GM12878 (cell line): ENCODE measurements around the gene SEMA4D. TPM values are rescaled to one million over a fixed set of nuclear protein-coding genes. Genes with fewer than 3 reads are reported as not detected.

Experiments used
- ATAC-seq: fragments of 200-7000 bp; cut with Tn5 transposase; 3 replicates; pipeline ENCODE4 v1.9.1; 2020; ENCODE audit warnings: mild to moderate bottlenecking, moderate library complexity
- BruUV-seq: library from RNA; stranded (reverse); fragments of 400-500 nt; replicated peaks from 2 replicates; lab custom pipeline; 2021; lab: Mats Ljungman, UMichigan
- CTCF ChIA-PET: fragments of 300-600 bp; sonication (Branson Sonifier 250); formaldehyde crosslinking; extraction: SDS; loops from one replicate; lab custom pipeline; 2021; ENCODE audit warnings: inconsistent platforms; lab: Yijun Ruan, JAX
- POLR2A ChIA-PET: fragments of 350-600 bp; formaldehyde crosslinking; extraction: SDS; loops from one replicate; lab custom pipeline; 2021; ENCODE audit warnings: inconsistent platforms; lab: Charles Lee
- RAD21 ChIA-PET: fragments of 300-600 bp; sonication (Branson Sonifier 250); formaldehyde crosslinking; loops from one replicate; lab custom pipeline; 2023; ENCODE audit warnings: antibody characterized with exemption; ENCODE audit not compliant: unreplicated experiment; lab: Charles Lee
- SMC1A ChIA-PET: fragments of 300-600 bp; sonication (Branson Sonifier 250); formaldehyde crosslinking; loops from one replicate; lab custom pipeline; 2023; ENCODE audit not compliant: unreplicated experiment, uncharacterized antibody; lab: Charles Lee
- DNase-seq: peaks from one replicate; pipeline ENCODE4 v3.0.0-alpha.2; 2011; ENCODE audit warnings: low read depth, low spot score
- FAIRE-seq: peaks from 3 replicates; lab custom pipeline; 2011; peaks lifted over from hg19 to GRCh38; lab: Jason Lieb, UNC
- H2AFZ ChIP-seq: 2 replicates; pipeline ENCODE4 v1.6.0; 2011; ENCODE audit warnings: low read depth, low read length, control low read depth; ENCODE audit not compliant: control insufficient read depth
- H3K27ac ChIP-seq: 2 replicates; pipeline ENCODE4 v1.5.1; 2011; ENCODE audit warnings: control low read depth; ENCODE audit not compliant: control insufficient read depth, insufficient read depth
- H3K27me3 ChIP-seq, 2 experiments: replicated peaks in 1 of 2; 2 replicates each; pipeline versions ENCODE4 v1.6.0 to v1.6.1; 2011; ENCODE audit warnings: low read length in 1 of 2; ENCODE audit not compliant: control insufficient read depth in 2 of 2, insufficient read depth in 2 of 2
- H3K36me3 ChIP-seq, 2 experiments: 2 replicates each; pipeline ENCODE4 v1.5.1; 2011; ENCODE audit warnings: low read length in 1 of 2; ENCODE audit not compliant: control insufficient read depth in 2 of 2, insufficient read depth in 2 of 2
- H3K4me1 ChIP-seq: 2 replicates; pipeline ENCODE4 v1.6.1; 2011; ENCODE audit warnings: mild to moderate bottlenecking, low read length, moderate library complexity, mixed read lengths; ENCODE audit not compliant: control insufficient read depth, insufficient read depth
- H3K4me2 ChIP-seq: 2 replicates; pipeline ENCODE4 v1.6.0; 2011; ENCODE audit warnings: control low read depth; ENCODE audit not compliant: control insufficient read depth, insufficient read depth
- H3K4me3 ChIP-seq: fragments of 200-600 bp; sonication (generic); 2 replicates; pipeline ENCODE4 v1.5.1; 2016
- H3K79me2 ChIP-seq: 2 replicates; pipeline ENCODE4 v1.6.0; 2011; ENCODE audit warnings: low read length; ENCODE audit not compliant: control insufficient read depth, insufficient read depth
- H3K9ac ChIP-seq: 2 replicates; pipeline ENCODE4 v1.8.0; 2011; ENCODE audit warnings: low read length, control low read depth, mixed read lengths; ENCODE audit not compliant: control insufficient read depth, insufficient read depth
- H3K9me3 ChIP-seq: replicated peaks from 3 replicates; pipeline ENCODE4 v1.5.1; 2011; ENCODE audit warnings: mild to moderate bottlenecking, low read length; ENCODE audit not compliant: control insufficient read depth, insufficient read depth
- H4K20me1 ChIP-seq: 2 replicates; pipeline ENCODE4 v1.6.0; 2011; ENCODE audit not compliant: control insufficient read depth, insufficient read depth
- BCL3 ChIP-seq: IDR thresholded peaks from 2 replicates; pipeline ENCODE4 v1.6.1; 2011; ENCODE audit warnings: borderline replicate concordance, low read depth, mild to moderate bottlenecking, moderate library complexity, low read length; ENCODE audit not compliant: insufficient read depth, poor library complexity, severe bottlenecking
- CHD1 ChIP-seq: IDR thresholded peaks from 2 replicates; pipeline ENCODE4 v1.6.1; 2012; ENCODE audit warnings: low read depth, low read length, improper control_type of control experiment
- CREM ChIP-seq: IDR thresholded peaks from 2 replicates; pipeline ENCODE4 v1.6.1; 2014; ENCODE audit warnings: antibody characterized with exemption, low read depth
- E2F4 ChIP-seq: IDR thresholded peaks from 2 replicates; pipeline ENCODE4 v1.6.1; 2012; ENCODE audit warnings: low read depth, low read length, improper control_type of control experiment
- EP300 ChIP-seq, 2 experiments: fragments of 150-350 bp in 1 of 2; IDR thresholded peaks; 2 replicates each; pipeline ENCODE4 v1.6.1; 2011 to 2012; ENCODE audit warnings: low read depth in 2 of 2, low read length in 2 of 2, borderline replicate concordance in 1 of 2, improper control_type of control experiment in 1 of 2, inconsistent platforms in 1 of 2; ENCODE audit not compliant: control insufficient read depth in 1 of 2
- ETV6 ChIP-seq, 2 experiments: fragments of 450-650 bp in 1 of 2; IDR thresholded peaks in 1 of 2; conservative IDR thresholded peaks in 1 of 2; 2 replicates each; pipeline ENCODE4 v1.6.1; 2014; ENCODE audit warnings: antibody characterized with exemption in 1 of 2, borderline replicate concordance in 1 of 2, low read depth in 1 of 2, mild to moderate bottlenecking in 1 of 2, moderate library complexity in 1 of 2
- FOS ChIP-seq: IDR thresholded peaks from 3 replicates; pipeline ENCODE4 v1.6.1; 2011; ENCODE audit warnings: borderline replicate concordance; ENCODE audit not compliant: insufficient read length; ENCODE audit errors: extremely low read depth
- KLF5 ChIP-seq: fragments of 450-650 bp; IDR thresholded peaks from 2 replicates; pipeline ENCODE4 v1.6.1; 2014; ENCODE audit warnings: mild to moderate bottlenecking; ENCODE audit not compliant: partially characterized antibody
- MTA2 ChIP-seq: fragments of 450-650 bp; IDR thresholded peaks from 2 replicates; pipeline ENCODE4 v1.6.1; 2016; ENCODE audit warnings: low read depth, mild to moderate bottlenecking, moderate library complexity
- REST ChIP-seq: IDR thresholded peaks from 2 replicates; pipeline ENCODE4 v1.6.1; 2012; ENCODE audit warnings: mild to moderate bottlenecking, low read depth, low read length
- SKIL ChIP-seq: fragments of 450-650 bp; IDR thresholded peaks from 2 replicates; pipeline ENCODE4 v1.6.1; 2017; ENCODE audit warnings: mild to moderate bottlenecking, low read depth, inconsistent platforms; ENCODE audit not compliant: poor library complexity, severe bottlenecking
- TAF1 ChIP-seq: IDR thresholded peaks from 2 replicates; pipeline ENCODE4 v1.6.1; 2011; ENCODE audit warnings: mild to moderate bottlenecking, low read depth, low read length, borderline replicate concordance
- TARDBP ChIP-seq: IDR thresholded peaks from 2 replicates; pipeline ENCODE4 v1.6.1; 2016; ENCODE audit warnings: borderline replicate concordance
- WGBS: methylation state at CpG from one replicate; pipeline ENCODE4 v1.1.6; 2016; ENCODE audit warnings: low lambda C conversion rate; ENCODE audit not compliant: insufficient replicate concordance, insufficient coverage; ENCODE audit errors: missing lambda C conversion rate; 5-methylcytosine and 5-hydroxymethylcytosine counted together
- in situ Hi-C: fragments of 300-500 bp; cut with MboI; formaldehyde crosslinking; loops from 9 replicates; pipeline ENCODE4 v1.14.3; 2018; ENCODE audit warnings: mixed read lengths
- intact Hi-C: fragments of 100-400 bp; cut with micrococcal nuclease; formaldehyde crosslinking; loops from one replicate; pipeline ENCODE4 v1.14.2; 2022; ENCODE audit not compliant: unreplicated experiment
- polyA plus RNA-seq, 11 experiments: library from polyadenylated mRNA; depleted of rRNA in 4 of 11; unstranded in 6 of 11; stranded (reverse) in 5 of 11; fragments of >200 nt; fragmentation: Nextera tagmentation in 4 of 11; fragmentation: Illumina TruSeq in 1 of 11; extraction: Ambion mirVana in 4 of 11; extraction: Trizol in 1 of 11; gene quantifications; 1 replicate in 1 of 11; 2 replicates in 10 of 11; pipeline versions ENCODE4 v1.2.1 to v1.2.3, GENCODE V29; 2011 to 2016; ENCODE audit warnings: inconsistent platforms in 2 of 11, missing spikeins in 2 of 11, low read depth in 1 of 11
- total RNA-seq, 4 experiments: library from RNA; depleted of rRNA in 3 of 4; stranded (reverse); fragments of >200 nt in 3 of 4; fragmentation: Illumina TruSeq in 1 of 4; extraction: Trizol in 1 of 4; gene quantifications; 2 replicates each; pipeline versions ENCODE4 v1.2.1 to v1.2.3, GENCODE V29; 2013 to 2021

Gene SEMA4D
- total and polyA plus RNA-seq, 10 of the 15 experiments (the other 5 are each of a cell fraction or from before 2014, with no cell fraction given) = 15.1 to 136 (median 39.6) TPM

GRCh38 chr9:89368978-89369377 lies 128.9 kb downstream of the SEMA4D start:
- Histone ChIP-seq H3K4me1 (no peaks in the 10 kb centered on the region; the same call in 1 of the 2 replicates), H3K9ac (no peak overlapping the region), H3K9me3 (no peaks in the 10 kb centered on the region), H2AFZ (no peak overlapping the region), H3K4me2 (no peak overlapping the region), H3K36me3 (no peaks in the 10 kb centered on the region), H3K79me2 (no peaks in the 10 kb centered on the region), H4K20me1 (no peaks in the 10 kb centered on the region; the same call in 1 of the 2 replicates), H3K27ac (no peak overlapping the region), H3K4me3 (no peak overlapping the region), H3K27me3 (no peaks in the 10 kb centered on the region)
- POLR2A ChIA-PET = no interaction called here
- BruUV-seq = no TSS peak
- DNase-seq (no peak), ATAC-seq (no peak), FAIRE-seq (no peak)
- SMC1A ChIA-PET = interaction anchor here (1.0 kb wide), 1 partner anchor 180 kb away, joined by 3 read pairs; no protein-coding TSS in a partner anchor
- in situ Hi-C loops = no loop called here
- WGBS = 76% methylated on average over 8 of the region's 8 CpGs
- CTCF ChIA-PET = no interaction called here
- intact Hi-C loops = no loop called here
- RAD21 ChIA-PET = no interaction called here
- TF ChIP-seq KLF5 = no peak
- no peak for TF ChIP-seq TARDBP
- no peak for TF ChIP-seq FOS
- no peak for TF ChIP-seq BCL3
- TF ChIP-seq ETV6 (conservative IDR thresholded peaks at IDR 0.05 in 1 of 2, IDR thresholded peaks at IDR 0.05 in 1 of 2; ENCODE audit: borderline replicate concordance in 1 of 2, low read depth in 1 of 2) = no peak
- no peak for TF ChIP-seq E2F4
- TF ChIP-seq SKIL = no peak
- TF ChIP-seq CREM = no peak
- no peak for TF ChIP-seq REST
- TF ChIP-seq EP300 (IDR thresholded peaks at IDR 0.05; ENCODE audit: borderline replicate concordance in 1 of 2, control insufficient read depth in 1 of 2, low read depth in 2 of 2, low read length in 2 of 2) = no peak
- no peak for TF ChIP-seq MTA2
- TF ChIP-seq TAF1 = no peak
- no peak for TF ChIP-seq CHD1
